Mesenchymal stem cell (in vitro differentiated cells and primary cell): ENCODE data around the gene PAH.

ENCODE experiments used
- DNase-seq: peaks from one replicate; pipeline ENCODE4 v3.0.0-alpha.2; 2013
- H2AFZ ChIP-seq: one replicate; pipeline ENCODE4 v1.6.1; 2013; ENCODE audit warnings: low read depth, mild to moderate bottlenecking, control low read depth, inconsistent platforms, low read length, moderate library complexity
- H2AK5ac ChIP-seq: 2 replicates; pipeline ENCODE4 v1.6.1; 2013; ENCODE audit warnings: low read length, moderate library complexity, mild to moderate bottlenecking, inconsistent platforms; ENCODE audit not compliant: severe bottlenecking
- H2BK120ac ChIP-seq: one replicate; pipeline ENCODE4 v1.6.1; 2013; ENCODE audit warnings: low read depth, mild to moderate bottlenecking, inconsistent platforms, low read length, moderate library complexity
- H2BK12ac ChIP-seq, 2 experiments: one replicate each; pipeline ENCODE4 v1.6.1; 2013; ENCODE audit warnings: inconsistent platforms in 2 of 2, low read length in 2 of 2, mild to moderate bottlenecking in 2 of 2, moderate library complexity in 2 of 2, control low read depth in 1 of 2
- H2BK15ac ChIP-seq: one replicate; pipeline ENCODE4 v1.6.1; 2013; ENCODE audit warnings: mild to moderate bottlenecking, low read depth, inconsistent platforms; ENCODE audit not compliant: poor library complexity, severe bottlenecking
- H2BK5ac ChIP-seq: 2 replicates; pipeline ENCODE4 v1.6.1; 2013; ENCODE audit warnings: low read depth, mild to moderate bottlenecking, low read length, control low read depth, inconsistent platforms; ENCODE audit not compliant: poor library complexity, severe bottlenecking
- H3K14ac ChIP-seq, 2 experiments: one replicate each; pipeline ENCODE4 v1.6.1; 2013; ENCODE audit warnings: inconsistent platforms in 2 of 2, low read length in 2 of 2, control low read depth in 1 of 2, mild to moderate bottlenecking in 1 of 2, moderate library complexity in 1 of 2
- H3K18ac ChIP-seq, 2 experiments: one replicate each; pipeline ENCODE4 v1.6.1; 2013; ENCODE audit warnings: inconsistent platforms in 2 of 2, low read length in 2 of 2, control low read depth in 1 of 2, low read depth in 1 of 2, mild to moderate bottlenecking in 1 of 2
- H3K23ac ChIP-seq, 2 experiments: one replicate each; pipeline ENCODE4 v1.6.1; 2013; ENCODE audit warnings: inconsistent platforms in 2 of 2, low read length in 2 of 2, mild to moderate bottlenecking in 2 of 2, moderate library complexity in 2 of 2, control low read depth in 1 of 2
- H3K27ac ChIP-seq: 2 replicates; pipeline ENCODE4 v1.5.1; 2013; ENCODE audit warnings: mild to moderate bottlenecking, moderate library complexity, low read length, control low read depth, inconsistent platforms; ENCODE audit not compliant: poor library complexity, severe bottlenecking
- H3K27me3 ChIP-seq, 2 experiments: 2 replicates each; pipeline versions ENCODE4 v1.6.1 to v1.7.0; 2013; ENCODE audit warnings: low read length in 2 of 2, mild to moderate bottlenecking in 2 of 2, moderate library complexity in 2 of 2, control low read depth in 1 of 2, inconsistent platforms in 1 of 2; ENCODE audit not compliant: control insufficient read depth in 1 of 2, insufficient read depth in 1 of 2
- H3K36me3 ChIP-seq, 2 experiments: 2 replicates each; pipeline versions ENCODE4 v1.6.1 to v1.7.0; 2013; ENCODE audit warnings: low read length in 2 of 2, control low read depth in 1 of 2, inconsistent platforms in 1 of 2, low read depth in 1 of 2, mild to moderate bottlenecking in 1 of 2; ENCODE audit not compliant: insufficient read depth in 2 of 2, control insufficient read depth in 1 of 2
- H3K4ac ChIP-seq, 2 experiments: one replicate each; pipeline ENCODE4 v1.6.1; 2013; ENCODE audit warnings: inconsistent platforms in 2 of 2, low read length in 2 of 2, mild to moderate bottlenecking in 2 of 2, moderate library complexity in 2 of 2, control low read depth in 1 of 2, low read depth in 1 of 2
- H3K4me1 ChIP-seq: 2 replicates; pipeline ENCODE4 v1.6.1; 2013; ENCODE audit warnings: low read depth, low read length, control low read depth; ENCODE audit not compliant: control insufficient read depth, insufficient read depth
- H3K4me2 ChIP-seq: 2 replicates; pipeline ENCODE4 v1.6.1; 2013; ENCODE audit warnings: low read length, mild to moderate bottlenecking, inconsistent platforms; ENCODE audit not compliant: poor library complexity, severe bottlenecking
- H3K4me3 ChIP-seq, 2 experiments: 2 replicates each; pipeline versions ENCODE4 v1.5.1 to v1.7.0; 2013; ENCODE audit warnings: low read length in 2 of 2, mild to moderate bottlenecking in 2 of 2, control low read depth in 1 of 2, low read depth in 1 of 2; ENCODE audit not compliant: insufficient read depth in 1 of 2
- H3K79me1 ChIP-seq: replicated peaks from 2 replicates; pipeline ENCODE4 v1.6.1; 2013; ENCODE audit warnings: mild to moderate bottlenecking, control low read depth, low read length, inconsistent platforms; ENCODE audit not compliant: poor library complexity, severe bottlenecking
- H3K9ac ChIP-seq: 2 replicates; pipeline ENCODE4 v1.7.0; 2013; ENCODE audit warnings: mild to moderate bottlenecking, low read length, moderate library complexity
- H3K9me3 ChIP-seq: 2 replicates; pipeline ENCODE4 v1.7.0; 2013; ENCODE audit warnings: mild to moderate bottlenecking, low read length; ENCODE audit not compliant: control insufficient read depth
- H4K8ac ChIP-seq: one replicate; pipeline ENCODE4 v1.6.1; 2013; ENCODE audit warnings: inconsistent platforms, mild to moderate bottlenecking, low read length, moderate library complexity
- H4K91ac ChIP-seq: one replicate; pipeline ENCODE4 v1.6.1; 2013; ENCODE audit warnings: mild to moderate bottlenecking, low read length, inconsistent platforms
- WGBS: methylation state at CpG from one replicate; pipeline ENCODE4 v1.1.7; 2013; ENCODE audit warnings: mixed read lengths; 5-methylcytosine and 5-hydroxymethylcytosine counted together

PAH gene

DNA sequence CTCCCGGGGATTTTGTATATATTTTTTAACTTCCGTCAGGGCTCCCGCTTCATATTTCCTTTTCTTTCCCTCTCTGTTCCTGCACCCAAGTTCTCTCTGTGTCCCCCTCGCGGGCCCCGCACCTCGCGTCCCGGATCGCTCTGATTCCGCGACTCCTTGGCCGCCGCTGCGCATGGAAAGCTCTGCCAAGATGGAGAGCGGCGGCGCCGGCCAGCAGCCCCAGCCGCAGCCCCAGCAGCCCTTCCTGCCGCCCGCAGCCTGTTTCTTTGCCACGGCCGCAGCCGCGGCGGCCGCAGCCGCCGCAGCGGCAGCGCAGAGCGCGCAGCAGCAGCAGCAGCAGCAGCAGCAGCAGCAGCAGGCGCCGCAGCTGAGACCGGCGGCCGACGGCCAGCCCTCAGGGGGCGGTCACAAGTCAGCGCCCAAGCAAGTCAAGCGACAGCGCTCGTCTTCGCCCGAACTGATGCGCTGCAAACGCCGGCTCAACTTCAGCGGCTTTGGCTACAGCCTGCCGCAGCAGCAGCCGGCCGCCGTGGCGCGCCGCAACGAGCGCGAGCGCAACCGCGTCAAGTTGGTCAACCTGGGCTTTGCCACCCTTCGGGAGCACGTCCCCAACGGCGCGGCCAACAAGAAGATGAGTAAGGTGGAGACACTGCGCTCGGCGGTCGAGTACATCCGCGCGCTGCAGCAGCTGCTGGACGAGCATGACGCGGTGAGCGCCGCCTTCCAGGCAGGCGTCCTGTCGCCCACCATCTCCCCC, 41.2 kb upstream of the PAH start:
- H3K4ac ChIP-seq = no peak overlapping the region
- H2BK5ac ChIP-seq = no peak overlapping the region
- H3K14ac ChIP-seq = no peak overlapping the region
- DNase-seq = peak; percentile 36
- no peaks in the 10 kb centered on the region for H3K36me3 ChIP-seq
- no peak overlapping the region for H4K8ac ChIP-seq
- no peak overlapping the region for H3K18ac ChIP-seq
- no peak overlapping the region for H4K91ac ChIP-seq
- H3K79me1 ChIP-seq = no peaks in the 10 kb centered on the region
- H2BK12ac ChIP-seq = no peak overlapping the region
- H3K9ac ChIP-seq = no peak overlapping the region
- H2AFZ ChIP-seq = no peak overlapping the region
- no peak overlapping the region for H2BK120ac ChIP-seq
- peak overlapping the region; percentile 37 to 69 for H3K4me3 ChIP-seq
- H3K9me3 ChIP-seq = peaks cover 5% of the 10 kb centered on the region
- 1% methylated on average over 81 of the region's 83 CpGs for WGBS
- H3K4me1 ChIP-seq = peaks cover 26% of the 10 kb centered on the region
- no peak overlapping the region for H2AK5ac ChIP-seq
- H3K4me2 ChIP-seq = peak overlapping the region; percentile 96
- peaks cover 89 to 92% of the 10 kb centered on the region in 2 experiments for H3K27me3 ChIP-seq
- H2BK15ac ChIP-seq = no peak overlapping the region
- H3K27ac ChIP-seq = no peak overlapping the region
- H3K23ac ChIP-seq = no peak overlapping the region

DNA sequence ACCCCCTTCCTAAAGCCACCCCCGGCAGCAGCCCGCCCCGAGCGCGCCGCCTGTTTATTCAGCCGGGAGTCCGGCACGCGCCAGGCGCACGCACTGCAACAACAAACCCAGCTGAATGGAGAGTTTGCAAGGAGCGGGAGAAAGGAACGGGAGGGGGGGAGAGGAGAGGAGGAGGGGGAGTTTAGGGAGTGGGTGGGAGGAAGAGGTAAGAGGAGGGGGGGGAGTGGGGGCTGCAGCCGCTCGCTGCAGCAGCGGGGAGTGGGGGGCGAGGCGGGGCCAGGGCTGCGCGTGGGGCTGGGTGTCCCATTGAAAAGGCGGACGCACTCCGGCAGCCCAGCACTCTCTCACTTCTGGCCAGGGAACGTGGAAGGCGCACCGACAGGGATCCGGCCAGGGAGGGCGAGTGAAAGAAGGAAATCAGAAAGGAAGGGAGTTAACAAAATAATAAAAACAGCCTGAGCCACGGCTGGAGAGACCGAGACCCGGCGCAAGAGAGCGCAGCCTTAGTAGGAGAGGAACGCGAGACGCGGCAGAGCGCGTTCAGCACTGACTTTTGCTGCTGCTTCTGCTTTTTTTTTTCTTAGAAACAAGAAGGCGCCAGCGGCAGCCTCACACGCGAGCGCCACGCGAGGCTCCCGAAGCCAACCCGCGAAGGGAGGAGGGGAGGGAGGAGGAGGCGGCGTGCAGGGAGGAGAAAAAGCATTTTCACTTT, 40.5 kb upstream of the PAH start, which contains the start of gene ASCL1:
TSS of gene ASCL1 (plus strand) at position 336 of the 712 bp plus-strand sequence. CDS start 571 bp downstream, outside the sequence.
- H3K9ac ChIP-seq = no peak within 1 kb of the TSS
- H2BK120ac ChIP-seq = no peak within 1 kb of the TSS
- no peak within 1 kb of the TSS for H2BK12ac ChIP-seq
- no peak within 1 kb of the TSS for H3K18ac ChIP-seq
- H2AFZ ChIP-seq = no peak within 1 kb of the TSS
- peak within 1 kb of the TSS; percentile 37 to 69 for H3K4me3 ChIP-seq
- no peak within 1 kb of the TSS for H3K23ac ChIP-seq
- no peak within 1 kb of the TSS for H2BK15ac ChIP-seq
- no peaks in the 10 kb centered on the region for H3K9me3 ChIP-seq
- H3K4ac ChIP-seq = no peak within 1 kb of the TSS
- H3K4me2 ChIP-seq = peak within 1 kb of the TSS; percentile 96
- H3K27ac ChIP-seq = no peak within 1 kb of the TSS
- peak; percentile 28 for DNase-seq
- H2AK5ac ChIP-seq = no peak within 1 kb of the TSS
- H3K36me3 ChIP-seq = no peaks in the 10 kb centered on the region
- no peaks in the 10 kb centered on the region for H3K79me1 ChIP-seq
- peaks cover 88 to 89% of the 10 kb centered on the region in 2 experiments for H3K27me3 ChIP-seq
- H4K8ac ChIP-seq = no peak within 1 kb of the TSS
- H2BK5ac ChIP-seq = no peak within 1 kb of the TSS
- WGBS = under 1% methylated on average over 39 of the region's 52 CpGs
- H4K91ac ChIP-seq = no peak within 1 kb of the TSS
- peaks cover 26% of the 10 kb centered on the region for H3K4me1 ChIP-seq
- no peak within 1 kb of the TSS for H3K14ac ChIP-seq

DNA sequence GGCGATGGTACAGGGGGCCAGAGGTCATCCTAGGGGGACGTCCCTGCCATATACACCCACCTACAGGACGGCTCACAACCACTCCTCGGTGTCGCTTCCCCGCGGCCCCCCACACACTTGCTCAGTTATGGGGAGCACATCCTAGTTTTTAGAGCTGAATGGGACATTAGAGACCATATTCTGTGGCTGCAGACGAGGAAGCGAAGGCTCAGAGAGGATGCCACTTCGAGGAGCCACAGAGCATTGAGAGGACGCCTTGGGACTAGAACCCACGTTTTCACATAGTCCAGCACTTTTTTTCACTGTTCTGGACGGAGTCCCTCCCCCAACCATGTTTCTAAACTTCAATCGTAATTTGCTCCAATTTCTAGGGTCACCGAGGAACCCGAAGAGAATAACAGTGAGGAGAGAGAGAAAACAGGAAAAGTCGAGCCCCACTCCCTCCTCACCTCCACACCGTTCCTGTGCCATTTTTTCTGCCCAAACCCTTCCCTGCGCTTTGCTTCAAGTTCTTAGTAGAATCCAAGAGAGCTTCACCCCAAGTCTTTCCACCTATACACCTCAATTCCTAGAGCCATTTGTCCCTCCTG, 39.8 kb upstream of the PAH start:
- H3K9ac ChIP-seq = no peak overlapping the region
- 10% methylated on average over 16 of the region's 19 CpGs for WGBS
- H3K36me3 ChIP-seq = no peaks in the 10 kb centered on the region
- peaks cover 23% of the 10 kb centered on the region for H3K4me1 ChIP-seq
- no peak overlapping the region for H3K18ac ChIP-seq
- no peak overlapping the region for H3K4ac ChIP-seq
- no peak overlapping the region for H2AK5ac ChIP-seq
- H3K27me3 ChIP-seq = peaks cover 89 to 90% of the 10 kb centered on the region in 2 experiments
- H3K79me1 ChIP-seq = no peaks in the 10 kb centered on the region
- no peak overlapping the region for H2BK120ac ChIP-seq
- no peak overlapping the region for H3K4me2 ChIP-seq
- no peak overlapping the region for H3K14ac ChIP-seq
- H4K91ac ChIP-seq = no peak overlapping the region
- H3K9me3 ChIP-seq = no peaks in the 10 kb centered on the region
- no peak overlapping the region for H3K4me3 ChIP-seq
- H2AFZ ChIP-seq = no peak overlapping the region
- H2BK5ac ChIP-seq = no peak overlapping the region
- no peak overlapping the region for H3K23ac ChIP-seq
- H2BK12ac ChIP-seq = no peak overlapping the region
- no peak overlapping the region for H2BK15ac ChIP-seq
- H4K8ac ChIP-seq = no peak overlapping the region
- DNase-seq = no peak
- H3K27ac ChIP-seq = no peak overlapping the region
